AG20443 (cell line): ENCODE data around the gene ZSCAN5B.

Experiments
- DNase-seq: peaks from one replicate; pipeline ENCODE4 v3.0.0; 2012; ENCODE audit warnings: low spot score, mixed read lengths

The ZSCAN5B gene

GRCh38 chr19:56144831-56145230, 52.8 kb downstream of the ZSCAN5B start:
- no peak for DNase-seq

DNA sequence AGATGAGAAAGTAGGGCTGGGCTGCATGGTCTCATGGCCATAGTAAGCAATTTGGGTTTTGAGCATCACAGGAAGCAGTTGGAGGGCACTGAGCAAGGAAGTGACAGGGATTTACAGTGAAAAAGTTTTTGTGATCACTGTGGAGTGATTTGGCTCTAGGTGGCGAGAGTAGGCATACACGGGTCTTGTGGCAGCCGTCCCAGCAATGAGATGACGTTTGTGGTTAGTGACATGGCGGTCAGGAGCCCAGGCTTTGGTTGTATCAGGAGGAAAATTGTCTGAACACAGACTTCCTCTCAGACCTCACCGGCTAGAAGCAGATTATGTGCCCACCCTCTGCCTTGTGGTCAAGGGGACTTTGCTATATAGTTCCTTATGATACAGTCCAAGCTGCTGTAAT, 53.2 kb downstream of the ZSCAN5B start:
- no peak for DNase-seq

GRCh38 chr19:56142897-56143434, 54.6 kb downstream of the ZSCAN5B start:
- DNase-seq: no peak

DNA sequence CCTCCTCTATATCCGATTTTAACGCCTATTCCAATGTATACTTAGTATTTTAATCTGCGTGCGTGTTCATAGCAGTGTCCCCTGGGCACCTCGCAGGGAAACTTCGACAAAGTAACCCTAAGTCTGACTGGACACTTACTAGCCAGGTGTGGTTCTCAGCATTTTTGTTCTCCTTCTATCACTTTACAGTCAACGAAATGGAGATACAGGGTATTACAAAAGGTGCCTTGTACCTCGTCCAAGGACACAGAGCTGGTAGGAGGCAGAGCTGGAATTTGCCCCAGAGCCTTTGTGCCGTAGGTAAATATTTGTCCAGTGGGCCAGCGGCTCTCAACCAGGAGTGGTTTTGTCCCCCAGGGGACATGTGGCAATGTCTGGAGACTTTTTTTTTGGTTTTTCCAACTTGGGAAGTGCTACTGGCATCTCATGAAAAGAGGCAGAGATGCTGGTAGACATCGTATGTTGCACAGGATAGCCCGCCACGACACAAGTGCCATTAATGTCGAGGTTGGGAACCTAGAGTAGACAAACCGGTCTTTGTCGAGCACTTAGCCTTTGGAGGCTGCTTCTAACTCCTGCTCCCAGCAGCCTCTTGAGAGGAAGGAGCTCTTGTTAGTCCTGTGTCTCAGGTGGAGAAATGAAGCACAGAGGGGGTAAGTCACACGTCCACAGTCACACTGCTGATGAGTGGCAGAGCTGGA, 55.3 kb downstream of the ZSCAN5B start:
- DNase-seq: no peak

GRCh38 chr19:56141417-56141993, 56.1 kb downstream of the ZSCAN5B start:
- DNase-seq: peak; percentile 33

GRCh38 chr19:56140583-56141416, 56.8 kb downstream of the ZSCAN5B start, which contains the start of gene ZNF444:
TSS of gene ZNF444 (plus strand) at chr19:56141287. CDS start at chr19:56146912, 5,625 bp downstream.
- DNase-seq: peak; percentile 99

DNA sequence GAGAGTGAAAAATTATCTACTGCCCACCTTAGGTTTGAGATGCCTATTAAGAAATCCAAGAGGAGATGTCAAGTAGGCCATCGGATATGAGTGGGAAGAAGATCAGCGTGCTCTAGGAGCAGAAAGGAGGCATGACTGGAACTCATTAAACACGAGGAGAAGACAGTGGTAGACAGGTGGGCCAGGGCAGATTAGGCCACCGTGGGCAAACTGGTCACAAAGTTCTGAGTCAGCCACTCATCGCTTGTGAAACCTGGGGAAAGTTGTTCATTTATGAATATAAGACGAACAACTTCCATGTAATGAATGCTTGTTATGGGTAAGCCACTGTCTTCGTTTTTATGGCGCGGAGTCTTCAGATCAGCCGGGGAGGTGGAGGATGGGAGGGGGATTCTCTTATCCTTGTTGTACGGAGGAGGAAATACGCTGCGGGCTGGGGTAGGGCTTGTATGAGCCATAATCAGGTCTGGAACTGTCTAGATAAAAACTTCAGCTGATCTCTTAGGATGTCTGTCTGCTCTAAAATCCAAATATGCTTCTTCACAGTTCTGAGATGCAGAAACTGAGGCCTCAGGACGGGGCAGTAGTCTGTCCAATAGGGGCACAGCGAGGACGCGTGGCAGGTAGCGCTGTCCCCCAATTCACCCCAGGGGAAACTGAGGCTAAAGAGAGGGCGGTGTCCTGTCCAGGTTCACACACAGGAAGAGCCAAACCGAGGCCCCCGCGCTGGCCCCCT, 57.6 kb downstream of the ZSCAN5B start:
- DNase-seq: no peak
